Activated T-cell treated with anti-CD3 and anti-CD28 coated beads for 4 hours (primary cell): ENCODE results near the gene PLAGL1.

Experiments used
- DNase-seq: peaks from one replicate; pipeline ENCODE4 v3.0.0-alpha.2; 2020

Gene PLAGL1

GRCh38 chr6:144008846-144009245 lies 787 bp upstream of the PLAGL1 start:
- no peak for DNase-seq

- no peak for DNase-seq
Observed at GRCh38 chr6:144007478-144008119, 460 bp downstream of the PLAGL1 start.

- no peak for DNase-seq
Observed at GRCh38 chr6:144006736-144007477, 1.2 kb downstream of the PLAGL1 start.

GRCh38 chr6:143999406-143999805 lies 8.7 kb downstream of the PLAGL1 start:
- no peak for DNase-seq

- DNase-seq, result no peak
Observed at GRCh38 chr6:143998686-143999085, 9.4 kb downstream of the PLAGL1 start.

- no peak for DNase-seq
Observed at GRCh38 chr6:143993965-143994646, 14.0 kb downstream of the PLAGL1 start.

- DNase-seq, result no peak
Observed at GRCh38 chr6:143992285-143992684, 15.8 kb downstream of the PLAGL1 start.

GRCh38 chr6:143986463-143987065 lies 21.5 kb downstream of the PLAGL1 start:
- no peak for DNase-seq

GRCh38 chr6:143984666-143985065 lies 23.4 kb downstream of the PLAGL1 start:
- no peak for DNase-seq

- DNase-seq, result no peak
Observed at GRCh38 chr6:143982968-143983367, 25.1 kb downstream of the PLAGL1 start.

GRCh38 chr6:143980921-143981320 lies 27.1 kb downstream of the PLAGL1 start:
- DNase-seq, result no peak

GRCh38 chr6:143976806-143977349 lies 31.2 kb downstream of the PLAGL1 start:
- DNase-seq, result no peak

- DNase-seq, result no peak
Observed at GRCh38 chr6:143974089-143974488, 34.0 kb downstream of the PLAGL1 start.

- no peak for DNase-seq
Observed at GRCh38 chr6:143973097-143973966, 34.7 kb downstream of the PLAGL1 start.

- no peak for DNase-seq
Observed at GRCh38 chr6:143971482-143972205, 36.4 kb downstream of the PLAGL1 start.

GRCh38 chr6:143970456-143971218 lies 37.4 kb downstream of the PLAGL1 start:
- DNase-seq, result no peak

GRCh38 chr6:143969077-143969476 lies 39.0 kb downstream of the PLAGL1 start:
- DNase-seq, result no peak

- DNase-seq, result no peak
Observed at GRCh38 chr6:143967706-143968376, 40.2 kb downstream of the PLAGL1 start.

GRCh38 chr6:143966312-143966711 lies 41.7 kb downstream of the PLAGL1 start:
- no peak for DNase-seq

GRCh38 chr6:143965503-143966171 lies 42.4 kb downstream of the PLAGL1 start:
- no peak for DNase-seq
